Ascending aorta (tissue), 2 donors: ENCODE data around the gene TRMT44. TPM values are rescaled to one million over a fixed set of nuclear protein-coding genes. Genes with fewer than 3 reads are reported as not detected.
A peak's percentile ranks its signal among the peaks of the same experiment; 100 is the strongest.

Source experiments
- DNase-seq, 2 donors: peaks; one replicate each; pipeline ENCODE4 v3.0.0-alpha.2; 2019; ENCODE audit warnings: low spot score in 2 of 2
- H3K27ac ChIP-seq, 2 donors: fragments of 200-600 bp; sonication (generic); one replicate each; pipeline ENCODE4 v1.5.1; 2016 to 2017; ENCODE audit warnings: mild to moderate bottlenecking in 1 of 2
- H3K27me3 ChIP-seq: fragments of 200-600 bp; sonication (generic); one replicate; pipeline ENCODE4 v1.5.1; 2017
- H3K36me3 ChIP-seq, 2 donors: fragments of 200-600 bp; sonication (generic); one replicate each; pipeline ENCODE4 v1.5.1; 2016
- H3K4me1 ChIP-seq, 2 donors: fragments of 200-600 bp; sonication (generic); one replicate each; pipeline ENCODE4 v1.5.1; 2016 to 2017; ENCODE audit warnings: mild to moderate bottlenecking in 1 of 2
- H3K4me3 ChIP-seq, 2 donors: fragments of 200-600 bp; sonication (generic); one replicate each; pipeline ENCODE4 v1.5.1; 2016 to 2017; ENCODE audit warnings: mild to moderate bottlenecking in 1 of 2
- H3K9me3 ChIP-seq, 2 donors: fragments of 200-600 bp; sonication (generic); one replicate each; pipeline ENCODE4 v1.5.1; 2016
- CTCF ChIP-seq, 3 experiments: fragments of 200-600 bp in 2 of 3; fragments of 450-650 bp in 1 of 3; sonication (generic) in 2 of 3; IDR thresholded peaks; one replicate each; pipeline ENCODE4 v1.5.1; 2016 to 2019; ENCODE audit warnings: antibody characterized with exemption in 3 of 3, mild to moderate bottlenecking in 1 of 3, moderate library complexity in 1 of 3
- intact Hi-C: fragments of 100-400 bp; cut with DNase I; formaldehyde crosslinking; loops from one replicate; pipeline ENCODE4 v1.15.1; 2023
- total RNA-seq: library from RNA; depleted of rRNA; stranded (reverse); fragments of >200 nt; gene quantifications from one replicate; pipeline ENCODE4 v1.1.0, GENCODE V29; 2016

TRMT44 gene
- total RNA-seq, 1 donor from 2014 or later = 39.8 TPM

DNA sequence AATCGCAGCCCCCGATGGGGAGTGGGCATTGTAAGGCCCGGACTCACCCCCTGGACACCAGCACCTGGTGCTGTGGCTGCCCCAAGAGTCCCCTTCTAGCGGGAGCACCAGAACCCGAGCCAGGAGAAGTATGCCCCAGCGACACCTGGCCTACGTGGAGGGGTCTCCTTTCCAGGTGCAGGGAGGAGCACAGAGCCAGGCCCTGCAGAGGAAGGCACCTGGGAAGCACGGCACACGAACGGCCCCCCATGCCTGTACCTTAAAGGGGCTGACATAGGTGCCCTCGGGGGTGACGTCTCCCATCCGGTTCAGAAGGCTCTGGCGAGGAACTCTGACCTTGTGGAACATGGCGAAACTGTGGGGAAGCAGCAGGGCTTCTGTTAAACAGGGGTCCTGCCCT lies 41.3 kb upstream of the TRMT44 start:
- intact Hi-C loops = no loop called here

DNA sequence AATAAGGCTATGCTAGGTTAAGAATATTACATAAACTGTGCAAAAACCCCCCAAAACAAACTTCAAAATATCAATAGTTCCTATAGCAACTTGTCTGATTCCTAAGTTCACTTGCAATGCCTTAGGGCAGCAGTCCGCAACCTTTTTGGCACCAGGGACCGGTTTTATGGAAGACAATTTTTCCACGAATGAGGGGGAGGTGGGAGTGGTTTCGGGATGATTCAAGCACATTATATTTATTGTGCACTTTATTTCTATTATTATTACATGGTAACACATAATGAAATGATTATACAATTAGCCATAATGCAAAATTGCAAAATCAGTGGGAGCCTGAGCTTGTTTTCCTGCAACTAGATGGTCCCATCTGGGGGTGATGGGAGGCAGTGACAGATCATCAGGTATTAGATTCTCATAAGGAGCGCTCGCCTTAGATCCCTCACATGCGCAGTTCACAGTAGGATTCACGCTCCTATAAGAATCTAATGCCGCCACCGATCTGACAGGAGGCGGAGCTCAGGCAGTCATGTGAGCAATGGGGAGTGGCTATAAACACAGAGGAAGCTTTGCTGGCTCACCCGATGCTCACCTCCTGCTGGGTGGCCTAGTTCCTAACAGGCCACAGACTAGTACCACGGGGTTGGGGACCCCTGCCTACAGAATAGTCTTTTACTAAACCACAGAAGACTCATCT lies 39.8 kb upstream of the TRMT44 start:
- H3K27ac ChIP-seq = peak overlapping the region in 1 of 2 donors; percentile 86
- H3K4me1 ChIP-seq = peaks cover 15 to 19% of the 10 kb centered on the region in 2 donors
- peaks cover 39 to 57% of the 10 kb centered on the region in 2 donors for H3K36me3 ChIP-seq
- H3K4me3 ChIP-seq = no peak overlapping the region
- H3K9me3 ChIP-seq = no peaks in the 10 kb centered on the region
- intact Hi-C loops = no loop called here
- H3K27me3 ChIP-seq = no peaks in the 10 kb centered on the region
- no peak for TF ChIP-seq CTCF (IDR thresholded peaks at IDR 0.05)
- DNase-seq = no peak

More for the DNA sequence above, 41.3 kb upstream of the TRMT44 start:
- no peak for DNase-seq
- Histone ChIP-seq H3K27ac (no peak overlapping the region), H3K36me3 (peaks cover 26 to 44% of the 10 kb centered on the region in 2 donors), H3K27me3 (no peaks in the 10 kb centered on the region), H3K9me3 (no peaks in the 10 kb centered on the region), H3K4me1 (peaks cover 18 to 25% of the 10 kb centered on the region in 2 donors), H3K4me3 (no peak overlapping the region)
- no peak for TF ChIP-seq CTCF (IDR thresholded peaks at IDR 0.05)

DNA sequence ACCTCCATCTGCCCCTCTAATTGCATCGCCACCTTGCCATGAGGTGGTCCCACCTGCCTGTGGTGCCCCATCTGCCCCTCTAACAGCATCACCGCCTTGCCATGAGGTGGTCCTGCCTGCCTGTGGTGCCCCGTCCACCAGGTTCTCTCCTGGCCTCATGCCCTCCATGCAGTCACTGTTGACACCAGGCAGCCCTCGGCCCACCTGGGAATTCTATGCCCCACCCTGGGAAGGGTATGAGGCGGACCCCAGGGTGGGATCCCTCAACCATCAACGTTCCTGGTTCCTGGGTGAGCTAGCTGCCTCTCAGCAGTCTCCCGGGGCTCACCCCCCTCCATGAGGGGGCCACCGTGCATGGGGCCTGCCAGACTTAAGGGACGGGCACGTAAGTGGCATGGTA lies 38.9 kb upstream of the TRMT44 start:
- no peaks in the 10 kb centered on the region for H3K27me3 ChIP-seq
- no peak overlapping the region for H3K4me3 ChIP-seq
- H3K9me3 ChIP-seq = no peaks in the 10 kb centered on the region
- peaks cover 40 to 55% of the 10 kb centered on the region in 2 donors for H3K36me3 ChIP-seq
- DNase-seq = no peak
- no peak for TF ChIP-seq CTCF (IDR thresholded peaks at IDR 0.05)
- intact Hi-C loops = loop anchor here (1.0 to 2.0 kb wide), 3 partner anchors 27 to 242 kb away; partner anchors contain the start of genes ACOX3 and TRMT44
- peak overlapping the region; percentile 86 to 89 for H3K27ac ChIP-seq
- H3K4me1 ChIP-seq = peaks cover 15 to 19% of the 10 kb centered on the region in 2 donors

DNA sequence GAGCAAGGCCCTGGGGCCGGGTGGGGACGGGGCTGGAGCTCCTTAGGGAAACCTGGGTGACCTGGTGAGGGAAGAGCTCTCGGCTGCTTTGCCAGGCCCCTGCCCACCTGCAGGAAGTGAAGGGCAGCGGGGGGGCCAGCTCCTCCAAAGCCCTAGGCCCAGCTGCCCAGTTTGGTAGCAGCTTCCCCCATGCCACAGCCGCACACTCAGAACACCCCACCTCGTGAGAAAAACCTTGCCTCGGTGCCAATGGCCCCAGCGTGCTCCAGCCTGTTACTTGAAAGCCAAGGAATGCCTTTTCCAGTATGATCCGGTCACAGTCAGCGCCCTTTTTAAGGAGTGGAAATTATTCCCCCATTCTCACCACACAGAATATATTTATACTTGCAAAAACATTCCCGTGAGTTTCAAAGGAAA lies 38.4 kb upstream of the TRMT44 start:
- Histone ChIP-seq H3K27me3 (no peaks in the 10 kb centered on the region), H3K4me3 (no peak overlapping the region), H3K4me1 (peaks cover 15 to 19% of the 10 kb centered on the region in 2 donors), H3K36me3 (peaks cover 40 to 50% of the 10 kb centered on the region in 2 donors), H3K9me3 (no peaks in the 10 kb centered on the region), H3K27ac (peak overlapping the region; percentile 86 to 89)
- TF ChIP-seq CTCF (IDR thresholded peaks at IDR 0.05) = no peak
- peak; percentile 63 to 92 for DNase-seq
- intact Hi-C loops = loop anchor here (1.0 to 2.0 kb wide), 3 partner anchors 27 to 243 kb away; partner anchors contain the start of genes ACOX3 and TRMT44

GRCh38 chr4:8402640-8403039 lies 37.9 kb upstream of the TRMT44 start:
- TF ChIP-seq CTCF (IDR thresholded peaks at IDR 0.05) = no peak
- H3K4me1 ChIP-seq = peaks cover 15 to 19% of the 10 kb centered on the region in 2 donors
- H3K4me3 ChIP-seq = peak overlapping the region in 1 of 2 donors; percentile 5
- intact Hi-C loops = loop anchor here (1.0 to 2.0 kb wide), 5 partner anchors 26 to 243 kb away; partner anchors contain the start of genes ACOX3 and TRMT44
- no peaks in the 10 kb centered on the region for H3K9me3 ChIP-seq
- peak; percentile 41 to 82 for DNase-seq
- peaks cover 42 to 48% of the 10 kb centered on the region in 2 donors for H3K36me3 ChIP-seq
- peak overlapping the region; percentile 86 to 89 for H3K27ac ChIP-seq
- no peaks in the 10 kb centered on the region for H3K27me3 ChIP-seq
